Measurements from ENCODE around the gene RPL10A. TPM values are rescaled to one million over a fixed set of nuclear protein-coding genes. Genes with fewer than 3 reads are reported as not detected.

RPL10A gene
- total RNA-seq, 6 experiments from 2014 or later: 366 to 446 (median 412) TPM

- Histone ChIP-seq H3K4me1 (peaks cover 0 to 21% (median 0%) of the 10 kb centered on the region in 4 donors), H3K4me3 (peak overlapping the region in 2 of 3 donors; percentile 64 to 88), H3K9me3 (no peaks in the 10 kb centered on the region), H3K27me3 (no peaks in the 10 kb centered on the region), H3K27ac (no peak overlapping the region), H3K36me3 (no peaks in the 10 kb centered on the region)
- TF ChIP-seq POLR2A (IDR thresholded peaks at IDR 0.05): no peak
- TF ChIP-seq CTCF (IDR thresholded peaks at IDR 0.05): no peak
- DNase-seq (no peak), ATAC-seq (no peak)
- intact Hi-C loops (cut with DNase I): loop anchor here in 1 of 2 donors (5.0 kb wide), 1 partner anchor 109 kb away; the partner anchor contains the start of gene PPARD
- 17% methylated on average over 20 of the region's 20 CpGs for WGBS (ENCODE audit: insufficient coverage, low coverage, low lambda C conversion rate, missing lambda C conversion rate)
Measured at GRCh38 chr6:35451354-35452182, 16.6 kb upstream of the RPL10A start.

- TF ChIP-seq CTCF (IDR thresholded peaks at IDR 0.05): no peak
- TF ChIP-seq POLR2A (IDR thresholded peaks at IDR 0.05): peak; percentile 16
- DNase-seq (peak; percentile 95 to 97 (median 96)), ATAC-seq (peak; percentile 96 to 98 (median 96))
- Histone ChIP-seq H3K4me3 (peak within 1 kb of the TSS; percentile 64 to 88 (median 64)), H3K9me3 (no peaks in the 10 kb centered on the region), H3K27ac (no peak within 1 kb of the TSS), H3K4me1 (peaks cover 0 to 21% (median 0%) of the 10 kb centered on the region in 4 donors), H3K27me3 (no peaks in the 10 kb centered on the region), H3K36me3 (no peaks in the 10 kb centered on the region)
- WGBS (ENCODE audit: insufficient coverage, low coverage, low lambda C conversion rate, missing lambda C conversion rate): 11% methylated on average over 39 of the region's 87 CpGs
- intact Hi-C loops (cut with DNase I): loop anchor here in 1 of 2 donors (5.0 kb wide), 1 partner anchor 110 kb away; the partner anchor contains the start of gene PPARD
Measured at GRCh38 chr6:35452183-35453090, 15.8 kb upstream of the RPL10A start, which contains the start of gene FANCE. Gene FANCE, plus strand, starts transcription at chr6:35452338. Its CDS starts 208 bp downstream, at chr6:35452546.

- Histone ChIP-seq H3K4me1 (peaks cover 0 to 21% (median 0%) of the 10 kb centered on the region in 4 donors), H3K9me3 (no peaks in the 10 kb centered on the region), H3K27ac (no peak overlapping the region), H3K27me3 (no peaks in the 10 kb centered on the region), H3K4me3 (peak overlapping the region in 1 of 3 donors; percentile 88), H3K36me3 (no peaks in the 10 kb centered on the region)
- ATAC-seq (no peak), DNase-seq (no peak)
- WGBS (ENCODE audit: insufficient coverage, low coverage, low lambda C conversion rate, missing lambda C conversion rate): 32% methylated on average over 3 of the region's 3 CpGs
- intact Hi-C loops (cut with DNase I): loop anchor here in 1 of 2 donors (5.0 kb wide), 1 partner anchor 111 kb away; the partner anchor contains the start of gene PPARD
- TF ChIP-seq POLR2A (IDR thresholded peaks at IDR 0.05): no peak
- TF ChIP-seq CTCF (IDR thresholded peaks at IDR 0.05): no peak
Measured at GRCh38 chr6:35453236-35453635, 15.0 kb upstream of the RPL10A start.

- intact Hi-C loops (cut with DNase I): loop anchor here in 1 of 2 donors (5.0 kb wide), 1 partner anchor 112 kb away; the partner anchor contains the start of gene PPARD
- WGBS (ENCODE audit: insufficient coverage, low coverage, low lambda C conversion rate, missing lambda C conversion rate): 76% methylated on average over 8 of the region's 9 CpGs
- DNase-seq: no peak
- no peaks in the 10 kb centered on the region for H3K27me3 ChIP-seq
- TF ChIP-seq CTCF (IDR thresholded peaks at IDR 0.05) (no peak), POLR2A (IDR thresholded peaks at IDR 0.05) (no peak)
- no peaks in the 10 kb centered on the region for H3K36me3 ChIP-seq
- ATAC-seq: no peak
- H3K4me1 ChIP-seq: peaks cover 0 to 21% (median 0%) of the 10 kb centered on the region in 4 donors
- no peak overlapping the region for H3K27ac ChIP-seq
- H3K9me3 ChIP-seq: no peaks in the 10 kb centered on the region
- H3K4me3 ChIP-seq: no peak overlapping the region
Measured at GRCh38 chr6:35454391-35455110, 13.7 kb upstream of the RPL10A start.
